Osteocyte (in vitro differentiated cells): ENCODE data around the gene RAB5B. TPM values are rescaled to one million over a fixed set of nuclear protein-coding genes. Genes with fewer than 3 reads are reported as not detected.

Experiments
- DNase-seq: peaks from one replicate; pipeline ENCODE4 v3.0.0; 2021; ENCODE audit warnings: mixed read lengths; ENCODE audit not compliant: unreplicated experiment; ENCODE audit errors: extremely low spot score
- H3K27ac Mint-ChIP-seq: one replicate; pipeline ENCODE4 v1.8.0; 2021; ENCODE audit warnings: mild to moderate bottlenecking, mixed read lengths; ENCODE audit not compliant: unreplicated experiment
- H3K27me3 Mint-ChIP-seq: one replicate; pipeline ENCODE4 v1.8.0; 2021; ENCODE audit warnings: mixed read lengths; ENCODE audit not compliant: unreplicated experiment
- H3K36me3 Mint-ChIP-seq: one replicate; pipeline ENCODE4 v1.8.0; 2021; ENCODE audit warnings: mixed read lengths; ENCODE audit not compliant: unreplicated experiment
- H3K4me1 Mint-ChIP-seq: one replicate; pipeline ENCODE4 v1.8.0; 2021; ENCODE audit warnings: mixed read lengths; ENCODE audit not compliant: unreplicated experiment
- H3K4me3 Mint-ChIP-seq: one replicate; pipeline ENCODE4 v1.8.0; 2021; ENCODE audit warnings: mild to moderate bottlenecking, moderate library complexity, mixed read lengths; ENCODE audit not compliant: unreplicated experiment
- H3K9me3 Mint-ChIP-seq: one replicate; pipeline ENCODE4 v1.8.0; 2021; ENCODE audit warnings: mixed read lengths; ENCODE audit not compliant: unreplicated experiment
- total RNA-seq: library from RNA; stranded (reverse); gene quantifications from 2 replicates; pipeline ENCODE4 v1.2.1, GENCODE V29; 2021
- TF ChIP-seq, protein P1 (sequence below): fragments of 200-600 bp; sonication (generic); IDR thresholded peaks from 2 replicates; pipeline ENCODE4 v1.5.0; 2021; ENCODE audit warnings: antibody characterized with exemption, mild to moderate bottlenecking, moderate library complexity

Gene RAB5B
- total RNA-seq, 1 donor from 2014 or later: 126 TPM

DNA sequence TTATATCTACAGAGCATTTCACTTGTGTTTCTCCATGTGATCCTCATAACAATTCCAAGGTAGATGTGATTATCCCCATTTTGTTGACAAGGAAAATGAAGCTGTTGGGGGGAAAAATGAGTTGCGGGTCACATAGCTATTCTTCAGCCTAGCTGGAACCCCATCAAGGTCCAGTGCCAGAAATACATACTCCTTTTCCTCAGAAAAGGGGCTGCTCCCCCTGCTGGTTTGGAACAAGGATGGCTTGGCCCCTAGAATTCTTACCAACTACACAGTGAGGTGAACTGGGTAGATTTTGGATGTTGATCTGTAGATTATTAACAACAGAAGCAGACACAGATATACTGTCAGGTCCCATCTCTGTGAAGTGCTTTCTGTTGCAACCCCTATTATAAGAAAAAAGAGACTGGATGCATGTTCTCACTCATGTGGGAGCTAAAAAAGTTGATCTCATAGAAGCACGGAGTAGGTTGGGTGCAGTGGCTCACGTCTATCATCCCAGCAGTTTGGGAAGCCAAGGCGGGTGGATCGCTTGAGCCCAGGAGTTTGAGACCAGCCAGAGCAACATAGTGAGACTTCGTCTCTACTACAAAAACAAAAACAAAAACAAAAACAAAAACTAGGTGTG is 55.9 kb downstream of the RAB5B start:
- Mint-ChIP-seq H3K4me3 (no peak overlapping the region), H3K4me1 (peaks cover 1% of the 10 kb centered on the region), H3K27ac (no peak overlapping the region), H3K27me3 (no peaks in the 10 kb centered on the region), H3K36me3 (peaks cover 24% of the 10 kb centered on the region), H3K9me3 (no peaks in the 10 kb centered on the region)
- TF ChIP-seq, protein P1, sequence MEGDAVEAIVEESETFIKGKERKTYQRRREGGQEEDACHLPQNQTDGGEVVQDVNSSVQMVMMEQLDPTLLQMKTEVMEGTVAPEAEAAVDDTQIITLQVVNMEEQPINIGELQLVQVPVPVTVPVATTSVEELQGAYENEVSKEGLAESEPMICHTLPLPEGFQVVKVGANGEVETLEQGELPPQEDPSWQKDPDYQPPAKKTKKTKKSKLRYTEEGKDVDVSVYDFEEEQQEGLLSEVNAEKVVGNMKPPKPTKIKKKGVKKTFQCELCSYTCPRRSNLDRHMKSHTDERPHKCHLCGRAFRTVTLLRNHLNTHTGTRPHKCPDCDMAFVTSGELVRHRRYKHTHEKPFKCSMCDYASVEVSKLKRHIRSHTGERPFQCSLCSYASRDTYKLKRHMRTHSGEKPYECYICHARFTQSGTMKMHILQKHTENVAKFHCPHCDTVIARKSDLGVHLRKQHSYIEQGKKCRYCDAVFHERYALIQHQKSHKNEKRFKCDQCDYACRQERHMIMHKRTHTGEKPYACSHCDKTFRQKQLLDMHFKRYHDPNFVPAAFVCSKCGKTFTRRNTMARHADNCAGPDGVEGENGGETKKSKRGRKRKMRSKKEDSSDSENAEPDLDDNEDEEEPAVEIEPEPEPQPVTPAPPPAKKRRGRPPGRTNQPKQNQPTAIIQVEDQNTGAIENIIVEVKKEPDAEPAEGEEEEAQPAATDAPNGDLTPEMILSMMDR: peak; percentile 78
- DNase-seq: no peak

- H3K27ac Mint-ChIP-seq: no peak overlapping the region
- no peaks in the 10 kb centered on the region for H3K27me3 Mint-ChIP-seq
- peaks cover 1% of the 10 kb centered on the region for H3K4me1 Mint-ChIP-seq
- TF ChIP-seq, protein P1: no peak
- no peak overlapping the region for H3K4me3 Mint-ChIP-seq
- no peaks in the 10 kb centered on the region for H3K9me3 Mint-ChIP-seq
- H3K36me3 Mint-ChIP-seq: peaks cover 26% of the 10 kb centered on the region
- DNase-seq: no peak
Measured at GRCh38 chr12:56031987-56032386, 58.1 kb downstream of the RAB5B start.

DNA sequence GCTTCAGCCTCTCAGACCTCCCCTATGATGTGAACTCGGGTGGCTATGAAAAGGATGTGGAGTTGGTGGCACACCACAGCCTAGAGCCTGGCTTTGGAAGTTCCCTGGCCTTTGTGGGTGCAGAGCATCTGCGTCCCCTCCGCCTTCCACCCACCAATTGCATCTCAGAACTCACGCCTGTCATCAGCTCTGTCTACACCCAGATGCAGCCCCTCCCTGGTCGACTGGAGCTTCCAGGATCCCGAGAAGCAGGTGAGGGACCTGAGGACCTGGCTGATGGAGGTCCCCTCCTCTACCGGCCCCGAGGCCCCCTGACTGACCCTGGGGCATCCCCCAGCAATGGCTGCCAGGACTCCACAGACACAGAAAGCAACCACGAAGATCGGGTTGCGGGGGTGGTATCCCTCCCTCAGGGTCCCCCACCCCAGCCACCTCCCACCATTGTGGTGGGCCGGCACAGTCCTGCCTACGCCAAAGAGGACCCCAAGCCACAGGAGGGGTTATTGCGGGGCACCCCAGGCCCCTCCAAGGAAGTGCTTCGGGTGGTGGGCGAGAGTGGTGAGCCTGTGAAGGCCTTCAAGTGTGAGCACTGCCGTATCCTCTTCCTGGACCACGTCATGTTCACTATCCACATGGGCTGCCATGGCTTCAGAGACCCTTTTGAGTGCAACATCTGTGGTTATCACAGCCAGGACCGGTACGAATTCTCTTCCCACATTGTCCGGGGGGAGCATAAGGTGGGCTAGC is 60.9 kb downstream of the RAB5B start:
- H3K4me3 Mint-ChIP-seq: no peak overlapping the region
- H3K36me3 Mint-ChIP-seq: peaks cover 21% of the 10 kb centered on the region
- H3K27ac Mint-ChIP-seq: no peak overlapping the region
- H3K4me1 Mint-ChIP-seq: peaks cover 5% of the 10 kb centered on the region
- DNase-seq: no peak
- no peaks in the 10 kb centered on the region for H3K27me3 Mint-ChIP-seq
- no peaks in the 10 kb centered on the region for H3K9me3 Mint-ChIP-seq
- TF ChIP-seq, protein P1: no peak

- Mint-ChIP-seq H3K27ac (no peak overlapping the region), H3K36me3 (peaks cover 16% of the 10 kb centered on the region), H3K4me3 (no peak overlapping the region), H3K4me1 (peaks cover 12% of the 10 kb centered on the region), H3K27me3 (no peaks in the 10 kb centered on the region), H3K9me3 (no peaks in the 10 kb centered on the region)
- no peak for DNase-seq
- TF ChIP-seq, protein P1: no peak
Measured at GRCh38 chr12:56037161-56037560, 63.3 kb downstream of the RAB5B start.

GRCh38 chr12:56038022-56038655 is 64.3 kb downstream of the RAB5B start:
- Mint-ChIP-seq H3K27ac (peak overlapping the region; percentile 5), H3K36me3 (peaks cover 11% of the 10 kb centered on the region), H3K27me3 (no peaks in the 10 kb centered on the region), H3K9me3 (no peaks in the 10 kb centered on the region), H3K4me1 (peaks cover 19% of the 10 kb centered on the region), H3K4me3 (no peak overlapping the region)
- DNase-seq: no peak
- TF ChIP-seq, protein P1: no peak
